Panc1 (cell line): ENCODE results near the gene PDE6B. TPM values are rescaled to one million over a fixed set of nuclear protein-coding genes. Genes with fewer than 3 reads are reported as not detected.

Experiments
- ATAC-seq: fragments of 200-7000 bp; cut with Tn5 transposase; 2 replicates; pipeline ENCODE4 v1.9.1; 2020; ENCODE audit warnings: mild to moderate bottlenecking, moderate library complexity
- BruUV-seq: library from RNA; stranded (reverse); fragments of 400-500 nt; replicated peaks from 2 replicates; lab custom pipeline; 2021; lab: Mats Ljungman, UMichigan
- CTCF ChIA-PET: fragments of 300-600 bp; sonication (Branson Sonifier 250); formaldehyde crosslinking; loops from one replicate; lab custom pipeline; 2022; ENCODE audit warnings: antibody characterized with exemption; lab: Charles Lee
- POLR2A ChIA-PET: fragments of 300-600 bp; sonication (Branson Sonifier 250); formaldehyde crosslinking; loops from one replicate; lab custom pipeline; 2022; ENCODE audit warnings: antibody characterized with exemption; lab: Charles Lee
- DNase-seq: peaks from one replicate; pipeline ENCODE4 v3.0.0-alpha.2; 2010; ENCODE audit warnings: low read depth, low spot score
- H3K27ac ChIP-seq: 2 replicates; pipeline ENCODE4 v1.5.1; 2011; ENCODE audit warnings: mild to moderate bottlenecking, low read length, inconsistent platforms
- H3K27me3 ChIP-seq: fragments of 200-500 bp; sonication (Bioruptor generic); 2 replicates; pipeline ENCODE4 v1.6.0; 2014; ENCODE audit warnings: low read length, inconsistent platforms; ENCODE audit not compliant: control insufficient read depth, insufficient read depth
- H3K36me3 ChIP-seq: fragments of 200-500 bp; sonication (Bioruptor generic); 2 replicates; pipeline ENCODE4 v1.5.1; 2014; ENCODE audit warnings: inconsistent platforms, mild to moderate bottlenecking, low read length, moderate library complexity; ENCODE audit not compliant: control insufficient read depth, insufficient read depth
- H3K4me1 ChIP-seq: 2 replicates; pipeline ENCODE4 v1.5.1; 2011; ENCODE audit warnings: inconsistent platforms, mild to moderate bottlenecking, low read length, moderate library complexity; ENCODE audit not compliant: control insufficient read depth, insufficient read depth
- H3K4me3 ChIP-seq, 2 experiments: 2 replicates each; pipeline ENCODE4 v1.5.1; 2011 to 2012; ENCODE audit warnings: low read depth in 2 of 2, low read length in 2 of 2, mild to moderate bottlenecking in 2 of 2, inconsistent platforms in 1 of 2, moderate library complexity in 1 of 2
- H3K9me3 ChIP-seq: fragments of 200-500 bp; sonication (Bioruptor generic); 2 replicates; pipeline ENCODE4 v1.5.1; 2014; ENCODE audit warnings: low read depth, mild to moderate bottlenecking, inconsistent platforms, low read length, moderate library complexity; ENCODE audit not compliant: control insufficient read depth, insufficient read depth
- CTCF ChIP-seq: fragments of 450-650 bp; IDR thresholded peaks from 2 replicates; pipeline ENCODE4 v1.5.1; 2017; ENCODE audit warnings: mild to moderate bottlenecking
- POLR2AphosphoS5 ChIP-seq: IDR thresholded peaks from 2 replicates; pipeline ENCODE4 v1.6.1; 2012; ENCODE audit warnings: mild to moderate bottlenecking, low read depth, low read length, moderate library complexity
- SIN3A ChIP-seq: IDR thresholded peaks from 2 replicates; pipeline ENCODE4 v1.6.1; 2012; ENCODE audit warnings: low read depth, mild to moderate bottlenecking, low read length, moderate library complexity, borderline replicate concordance; ENCODE audit not compliant: insufficient read depth
- TCF7L2 ChIP-seq: IDR thresholded peaks from 2 replicates; pipeline ENCODE4 v1.6.1; 2011; ENCODE audit warnings: mild to moderate bottlenecking, low read depth, low read length, inconsistent platforms
- in situ Hi-C: cut with HindIII; loops from 2 replicates; pipeline ENCODE4 v1.10.0; 2016; ENCODE audit warnings: low sequenced_read_pairs, low pct_unique_long_range_greater_than_20kb
- intact Hi-C: fragments of 100-400 bp; cut with micrococcal nuclease; formaldehyde crosslinking; loops from one replicate; pipeline ENCODE4 v1.10.0; 2022; ENCODE audit not compliant: unreplicated experiment
- total RNA-seq: library from RNA; stranded (reverse); gene quantifications from one replicate; pipeline ENCODE4 v1.2.1, GENCODE V29; 2021; ENCODE audit not compliant: unreplicated experiment
- TF ChIP-seq, protein P1 (sequence below), 2 experiments: IDR thresholded peaks; 2 replicates each; pipeline ENCODE4 v1.6.1; 2011 to 2012; ENCODE audit warnings: low read depth in 2 of 2, control low read depth in 1 of 2, low read length in 1 of 2, mild to moderate bottlenecking in 1 of 2, moderate library complexity in 1 of 2; ENCODE audit not compliant: insufficient read depth in 1 of 2

PDE6B gene
- total RNA-seq, 1 experiment from 2014 or later, result 6.5 TPM

DNA sequence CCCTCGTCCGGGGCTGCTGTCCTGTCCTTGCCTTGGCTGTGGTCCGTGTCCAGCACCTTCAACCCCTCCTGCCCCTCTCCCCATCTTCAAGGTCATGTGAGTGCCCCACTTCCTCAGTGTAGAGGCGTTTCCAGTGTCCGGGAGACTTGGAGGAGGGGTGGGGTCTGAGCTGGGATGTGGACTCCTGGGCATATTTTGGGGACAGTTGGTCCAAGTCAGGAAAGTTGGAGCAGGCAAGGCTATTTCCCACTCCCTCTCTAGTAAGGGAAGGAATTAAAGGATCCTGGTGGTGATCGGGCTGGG, 83.2 kb downstream of the PDE6B start:
- TF ChIP-seq CTCF (no peak), POLR2AphosphoS5 (no peak), TCF7L2 (no peak), SIN3A (no peak)
- TF ChIP-seq, protein P1, sequence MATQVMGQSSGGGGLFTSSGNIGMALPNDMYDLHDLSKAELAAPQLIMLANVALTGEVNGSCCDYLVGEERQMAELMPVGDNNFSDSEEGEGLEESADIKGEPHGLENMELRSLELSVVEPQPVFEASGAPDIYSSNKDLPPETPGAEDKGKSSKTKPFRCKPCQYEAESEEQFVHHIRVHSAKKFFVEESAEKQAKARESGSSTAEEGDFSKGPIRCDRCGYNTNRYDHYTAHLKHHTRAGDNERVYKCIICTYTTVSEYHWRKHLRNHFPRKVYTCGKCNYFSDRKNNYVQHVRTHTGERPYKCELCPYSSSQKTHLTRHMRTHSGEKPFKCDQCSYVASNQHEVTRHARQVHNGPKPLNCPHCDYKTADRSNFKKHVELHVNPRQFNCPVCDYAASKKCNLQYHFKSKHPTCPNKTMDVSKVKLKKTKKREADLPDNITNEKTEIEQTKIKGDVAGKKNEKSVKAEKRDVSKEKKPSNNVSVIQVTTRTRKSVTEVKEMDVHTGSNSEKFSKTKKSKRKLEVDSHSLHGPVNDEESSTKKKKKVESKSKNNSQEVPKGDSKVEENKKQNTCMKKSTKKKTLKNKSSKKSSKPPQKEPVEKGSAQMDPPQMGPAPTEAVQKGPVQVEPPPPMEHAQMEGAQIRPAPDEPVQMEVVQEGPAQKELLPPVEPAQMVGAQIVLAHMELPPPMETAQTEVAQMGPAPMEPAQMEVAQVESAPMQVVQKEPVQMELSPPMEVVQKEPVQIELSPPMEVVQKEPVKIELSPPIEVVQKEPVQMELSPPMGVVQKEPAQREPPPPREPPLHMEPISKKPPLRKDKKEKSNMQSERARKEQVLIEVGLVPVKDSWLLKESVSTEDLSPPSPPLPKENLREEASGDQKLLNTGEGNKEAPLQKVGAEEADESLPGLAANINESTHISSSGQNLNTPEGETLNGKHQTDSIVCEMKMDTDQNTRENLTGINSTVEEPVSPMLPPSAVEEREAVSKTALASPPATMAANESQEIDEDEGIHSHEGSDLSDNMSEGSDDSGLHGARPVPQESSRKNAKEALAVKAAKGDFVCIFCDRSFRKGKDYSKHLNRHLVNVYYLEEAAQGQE (IDR thresholded peaks at IDR 0.05; ENCODE audit: insufficient read depth in 1 of 2, low read depth in 2 of 2, low read length in 1 of 2), result no peak
- peaks cover 4% of the 10 kb centered on the region; the same call in 1 of the 2 replicates for H3K36me3 ChIP-seq
- ATAC-seq (no peak), DNase-seq (no peak)
- H3K9me3 ChIP-seq, result no peaks in the 10 kb centered on the region
- in situ Hi-C loops, result no loop called here
- H3K27ac ChIP-seq, result no peak overlapping the region
- ChIA-PET CTCF (no interaction called here), POLR2A (no interaction called here)
- peaks cover 4% of the 10 kb centered on the region; the same call in 1 of the 2 replicates for H3K4me1 ChIP-seq
- no peaks in the 10 kb centered on the region for H3K27me3 ChIP-seq
- intact Hi-C loops, result no loop called here
- BruUV-seq, result no TSS peak
- H3K4me3 ChIP-seq, result no peak overlapping the region

GRCh38 chr4:709348-709747, 84.0 kb downstream of the PDE6B start:
- no TSS peak for BruUV-seq
- H3K9me3 ChIP-seq, result no peaks in the 10 kb centered on the region
- H3K27me3 ChIP-seq, result no peaks in the 10 kb centered on the region
- DNase-seq, result no peak
- in situ Hi-C loops (no loop called here), intact Hi-C loops (no loop called here)
- no peak for ATAC-seq
- H3K4me3 ChIP-seq, result no peak overlapping the region
- peaks cover 4% of the 10 kb centered on the region; the same call in 1 of the 2 replicates for H3K36me3 ChIP-seq
- CTCF ChIA-PET, result interaction anchor here (0.8 kb wide), 1 partner anchor 25 kb away, joined by 4 read pairs; no protein-coding TSS in a partner anchor
- H3K27ac ChIP-seq, result no peak overlapping the region
- POLR2A ChIA-PET, result no interaction called here
- peaks cover 4% of the 10 kb centered on the region; the same call in 1 of the 2 replicates for H3K4me1 ChIP-seq
- TF ChIP-seq POLR2AphosphoS5 (no peak), TCF7L2 (no peak), SIN3A (no peak), CTCF (no peak)
- TF ChIP-seq, protein P1 (IDR thresholded peaks at IDR 0.05; ENCODE audit: insufficient read depth in 1 of 2, low read depth in 2 of 2, low read length in 1 of 2), result no peak
